ENCODE measurements around the gene AAMDC.
"Not testable (repeated sequence)": the region's sequence is repeated elsewhere in the genome, so short reads cannot be mapped to it uniquely, and the experiment has no call there.

The AAMDC gene

GRCh38 chr11:77821349-77821851 lies 456 bp downstream of the AAMDC start:
- DNase-seq (ENCODE audit: low read depth in 2 of 2) = peak in 1 of 2 donors; percentile 4

- DNase-seq (ENCODE audit: low read depth in 2 of 2) = not testable (repeated sequence)
Observed at GRCh38 chr11:77822126-77822525, 1.2 kb downstream of the AAMDC start.

GRCh38 chr11:77823775-77824174 lies 2.8 kb downstream of the AAMDC start:
- no peak for DNase-seq (ENCODE audit: low read depth in 2 of 2)

- DNase-seq (ENCODE audit: low read depth in 2 of 2) = no peak
Observed at GRCh38 chr11:77828926-77829325, 8.0 kb downstream of the AAMDC start.

- no peak for DNase-seq (ENCODE audit: low read depth in 2 of 2)
Observed at GRCh38 chr11:77833302-77833701, 12.4 kb downstream of the AAMDC start.

- no peak for DNase-seq (ENCODE audit: low read depth in 2 of 2)
Observed at GRCh38 chr11:77842441-77843121, 21.6 kb downstream of the AAMDC start.

GRCh38 chr11:77843700-77844099 lies 22.8 kb downstream of the AAMDC start:
- not testable (repeated sequence) for DNase-seq (ENCODE audit: low read depth in 2 of 2)

GRCh38 chr11:77851503-77851902 lies 30.6 kb downstream of the AAMDC start:
- DNase-seq (ENCODE audit: low read depth in 2 of 2) = no peak

- DNase-seq (ENCODE audit: low read depth in 2 of 2) = no peak
Observed at GRCh38 chr11:77854838-77855237, 33.9 kb downstream of the AAMDC start.

- not testable (repeated sequence) for DNase-seq (ENCODE audit: low read depth in 2 of 2)
Observed at GRCh38 chr11:77857906-77858457, 37.0 kb downstream of the AAMDC start.

- not testable (repeated sequence) for DNase-seq (ENCODE audit: low read depth in 2 of 2)
Observed at GRCh38 chr11:77861444-77861843, 40.5 kb downstream of the AAMDC start.

GRCh38 chr11:77865805-77866204 lies 44.9 kb downstream of the AAMDC start:
- no peak for DNase-seq (ENCODE audit: low read depth in 2 of 2)

- DNase-seq (ENCODE audit: low read depth in 2 of 2) = no peak
Observed at GRCh38 chr11:77866336-77866735, 45.4 kb downstream of the AAMDC start.

GRCh38 chr11:77868744-77869143 lies 47.8 kb downstream of the AAMDC start:
- DNase-seq (ENCODE audit: low read depth in 2 of 2) = no peak

- no peak for DNase-seq (ENCODE audit: low read depth in 2 of 2)
Observed at GRCh38 chr11:77871855-77872254, 50.9 kb downstream of the AAMDC start.

- no peak for DNase-seq (ENCODE audit: low read depth in 2 of 2)
Observed at GRCh38 chr11:77873345-77873744, 52.4 kb downstream of the AAMDC start.

GRCh38 chr11:77874206-77874605 lies 53.3 kb downstream of the AAMDC start:
- DNase-seq (ENCODE audit: low read depth in 2 of 2) = no peak

GRCh38 chr11:77876045-77876444 lies 55.1 kb downstream of the AAMDC start:
- DNase-seq (ENCODE audit: low read depth in 2 of 2) = no peak

- not testable (repeated sequence) for DNase-seq (ENCODE audit: low read depth in 2 of 2)
Observed at GRCh38 chr11:77878247-77878646, 57.3 kb downstream of the AAMDC start.

- no peak for DNase-seq (ENCODE audit: low read depth in 2 of 2)
Observed at GRCh38 chr11:77879218-77879617, 58.3 kb downstream of the AAMDC start.

GRCh38 chr11:77882396-77882795 lies 61.5 kb downstream of the AAMDC start:
- no peak for DNase-seq (ENCODE audit: low read depth in 2 of 2)

- no peak for DNase-seq (ENCODE audit: low read depth in 2 of 2)
Observed at GRCh38 chr11:77883775-77884174, 62.8 kb downstream of the AAMDC start.

- DNase-seq (ENCODE audit: low read depth in 2 of 2) = no peak
Observed at GRCh38 chr11:77884186-77884828, 63.4 kb downstream of the AAMDC start.

Data from activated CD4-positive, alpha-beta T cell treated with anti-CD3 and anti-CD28 coated beads for 24 hours (primary cell).